ENCODE data around the gene SLC49A4. TPM values are rescaled to one million over a fixed set of nuclear protein-coding genes. Genes with fewer than 3 reads are reported as not detected.

SLC49A4 gene
- total RNA-seq, 3 donors from 2014 or later (not counting 1 experiment from before 2014, with no cell fraction given): 5.6 to 8.0 (median 7.5) TPM

- Histone ChIP-seq H3K9me3 (ENCODE audit: control insufficient read depth, insufficient read depth, low read length) (no peaks in the 10 kb centered on the region), H3K4me1 (ENCODE audit: control insufficient read depth, insufficient read depth, low read length) (no peaks in the 10 kb centered on the region), H3K27me3 (ENCODE audit: control insufficient read depth, insufficient read depth, low read length) (no peaks in the 10 kb centered on the region), H3K27ac (ENCODE audit: low read length) (no peak overlapping the region), H3K36me3 (ENCODE audit: control insufficient read depth, insufficient read depth, low read length) (peaks cover 4% of the 10 kb centered on the region), H3K4me3 (ENCODE audit: low read length) (no peak overlapping the region)
- Mint-ChIP-seq H3K27me3 (ENCODE audit: low read depth in 2 of 2) (no peaks in the 10 kb centered on the region), H3K9me3 (no peaks in the 10 kb centered on the region), H3K27ac (no peak overlapping the region), H3K4me3 (no peak overlapping the region), H3K36me3 (no peaks in the 10 kb centered on the region), H3K4me1 (peaks cover 5 to 11% of the 10 kb centered on the region in 2 donors)
- intact Hi-C loops (cut with micrococcal nuclease): no loop called here
- WGBS (ENCODE audit: insufficient coverage): 100% methylated on average over 1 of the region's 1 CpG
- no peak for DNase-seq
- no peak for TF ChIP-seq CTCF (IDR thresholded peaks at IDR 0.05)
- ATAC-seq: no peak
These were observed 10.4 kb upstream of the SLC49A4 start for GRCh38 chr3:122784436-122784835.

GRCh38 chr3:122785231-122785630 is 9.6 kb upstream of the SLC49A4 start:
- Histone ChIP-seq H3K27ac (ENCODE audit: low read length) (no peak overlapping the region), H3K9me3 (ENCODE audit: control insufficient read depth, insufficient read depth, low read length) (no peaks in the 10 kb centered on the region), H3K4me1 (ENCODE audit: control insufficient read depth, insufficient read depth, low read length) (no peaks in the 10 kb centered on the region), H3K36me3 (ENCODE audit: control insufficient read depth, insufficient read depth, low read length) (peaks cover 4% of the 10 kb centered on the region), H3K27me3 (ENCODE audit: control insufficient read depth, insufficient read depth, low read length) (no peaks in the 10 kb centered on the region), H3K4me3 (ENCODE audit: low read length) (no peak overlapping the region)
- ATAC-seq: no peak
- TF ChIP-seq CTCF (IDR thresholded peaks at IDR 0.05): no peak
- no peaks in the 10 kb centered on the region for H3K9me3 Mint-ChIP-seq
- 90% methylated on average over 1 of the region's 1 CpG for WGBS (ENCODE audit: insufficient coverage)
- H3K36me3 Mint-ChIP-seq: no peaks in the 10 kb centered on the region
- DNase-seq: no peak
- no peak overlapping the region for H3K27ac Mint-ChIP-seq
- H3K4me3 Mint-ChIP-seq: no peak overlapping the region
- H3K27me3 Mint-ChIP-seq (ENCODE audit: low read depth in 2 of 2): no peaks in the 10 kb centered on the region
- intact Hi-C loops (cut with micrococcal nuclease): no loop called here
- peaks cover 5 to 11% of the 10 kb centered on the region in 2 donors for H3K4me1 Mint-ChIP-seq

GRCh38 chr3:122786066-122786465 is 8.8 kb upstream of the SLC49A4 start:
- H3K36me3 ChIP-seq (ENCODE audit: control insufficient read depth, insufficient read depth, low read length): peaks cover 4% of the 10 kb centered on the region
- ATAC-seq: no peak

More at GRCh38 chr3:122786066-122786465, 8.8 kb upstream of the SLC49A4 start:
- H3K27ac Mint-ChIP-seq: no peak overlapping the region
- intact Hi-C loops (cut with micrococcal nuclease): no loop called here
- H3K4me1 Mint-ChIP-seq: peaks cover 5 to 11% of the 10 kb centered on the region in 2 donors
- Histone ChIP-seq H3K27ac (ENCODE audit: low read length) (no peak overlapping the region), H3K9me3 (ENCODE audit: control insufficient read depth, insufficient read depth, low read length) (no peaks in the 10 kb centered on the region), H3K4me1 (ENCODE audit: control insufficient read depth, insufficient read depth, low read length) (no peaks in the 10 kb centered on the region), H3K4me3 (ENCODE audit: low read length) (no peak overlapping the region), H3K27me3 (ENCODE audit: control insufficient read depth, insufficient read depth, low read length) (no peaks in the 10 kb centered on the region)
- no peaks in the 10 kb centered on the region for H3K36me3 Mint-ChIP-seq
- DNase-seq: no peak
- WGBS (ENCODE audit: insufficient coverage): no CpG with 5 or more reads among the region's 1 CpG
- H3K27me3 Mint-ChIP-seq (ENCODE audit: low read depth in 2 of 2): no peaks in the 10 kb centered on the region
- no peak for TF ChIP-seq CTCF (IDR thresholded peaks at IDR 0.05)
- H3K9me3 Mint-ChIP-seq: no peaks in the 10 kb centered on the region
- H3K4me3 Mint-ChIP-seq: no peak overlapping the region

All from natural killer cell (primary cell).